AG09309 (cell line): ENCODE data around the gene ABCC11.
A peak's percentile ranks its signal among the peaks of the same experiment; 100 is the strongest.

Source experiments
- DNase-seq: peaks from one replicate; pipeline ENCODE4 v3.0.0-alpha.2; 2010; ENCODE audit warnings: low read depth
- H3K4me3 ChIP-seq: 2 replicates; pipeline ENCODE4 v1.5.1; 2011; ENCODE audit warnings: mild to moderate bottlenecking, low read depth, low read length, moderate library complexity; ENCODE audit not compliant: control insufficient read depth
- CTCF ChIP-seq: IDR thresholded peaks from 2 replicates; pipeline ENCODE4 v1.5.1; 2011; ENCODE audit warnings: mild to moderate bottlenecking, low read depth, low read length, inconsistent platforms; ENCODE audit not compliant: insufficient read depth, control insufficient read depth; ENCODE audit errors: missing control alignments

ABCC11 gene

GRCh38 chr16:48165961-48166578, 81.3 kb downstream of the ABCC11 start:
- no peak for TF ChIP-seq CTCF
- H3K4me3 ChIP-seq: no peak overlapping the region
- no peak for DNase-seq

- no peak overlapping the region; the same call in 1 of the 2 replicates for H3K4me3 ChIP-seq
- no peak for DNase-seq
- TF ChIP-seq CTCF: peak; percentile 89
Measured at GRCh38 chr16:48164907-48165715, 82.2 kb downstream of the ABCC11 start.

GRCh38 chr16:48162839-48163410, 84.4 kb downstream of the ABCC11 start:
- no peak overlapping the region for H3K4me3 ChIP-seq
- no peak for DNase-seq
- no peak for TF ChIP-seq CTCF

GRCh38 chr16:48161906-48162305, 85.4 kb downstream of the ABCC11 start:
- no peak for DNase-seq
- H3K4me3 ChIP-seq: no peak overlapping the region
- TF ChIP-seq CTCF: no peak

DNA sequence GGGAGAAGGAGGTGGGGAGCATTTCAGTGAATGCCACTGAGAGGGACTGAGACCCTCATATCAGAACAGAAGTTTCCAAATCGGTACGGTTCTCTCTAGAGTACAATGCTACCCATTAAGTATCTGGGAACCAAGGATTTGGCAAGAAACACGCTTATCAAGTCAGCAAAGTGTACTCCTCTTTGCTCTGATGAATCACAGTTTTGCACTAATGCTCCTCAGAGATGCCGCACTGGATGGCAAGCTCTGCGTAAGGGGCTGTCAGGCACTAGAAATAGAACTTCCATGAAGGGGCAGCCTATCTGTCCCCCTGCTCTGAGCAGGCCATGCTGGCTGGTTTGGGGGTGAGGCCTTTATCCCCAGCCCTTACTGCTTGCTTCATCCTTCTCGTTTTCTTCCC, 86.8 kb downstream of the ABCC11 start:
- DNase-seq: no peak
- no peak overlapping the region for H3K4me3 ChIP-seq
- no peak for TF ChIP-seq CTCF

DNA sequence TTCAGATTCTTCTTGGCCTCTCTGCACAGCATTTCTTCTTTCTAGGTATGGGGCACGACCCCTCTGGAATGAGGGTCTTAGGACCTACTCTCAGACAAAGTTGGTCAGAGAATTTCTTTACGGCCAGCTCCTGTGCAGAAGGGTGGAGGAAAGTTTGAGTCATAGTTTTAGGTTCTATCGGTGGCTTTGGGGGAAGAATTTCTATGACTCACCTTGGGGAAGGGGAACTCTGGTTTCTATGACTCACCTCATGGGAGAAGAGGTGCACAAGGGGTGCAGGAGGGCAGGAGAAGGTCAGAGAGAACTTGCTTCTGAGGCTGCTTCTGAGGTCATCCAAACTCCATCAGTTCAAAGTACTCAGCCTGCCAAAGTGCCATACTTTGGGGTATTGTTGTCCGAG, 89.0 kb downstream of the ABCC11 start:
- H3K4me3 ChIP-seq: no peak overlapping the region
- TF ChIP-seq CTCF: no peak
- peak; percentile 18 for DNase-seq
